HG02798 (cell line): Measurements from ENCODE around the gene ANTXR1.

ENCODE experiments used
- ATAC-seq: cut with Tn5 transposase; IDR thresholded peaks from one replicate; pipeline ENCODE4 v1.9.1; 2021; ENCODE audit warnings: mild to moderate bottlenecking; ENCODE audit not compliant: unreplicated experiment, poor library complexity

The ANTXR1 gene

DNA sequence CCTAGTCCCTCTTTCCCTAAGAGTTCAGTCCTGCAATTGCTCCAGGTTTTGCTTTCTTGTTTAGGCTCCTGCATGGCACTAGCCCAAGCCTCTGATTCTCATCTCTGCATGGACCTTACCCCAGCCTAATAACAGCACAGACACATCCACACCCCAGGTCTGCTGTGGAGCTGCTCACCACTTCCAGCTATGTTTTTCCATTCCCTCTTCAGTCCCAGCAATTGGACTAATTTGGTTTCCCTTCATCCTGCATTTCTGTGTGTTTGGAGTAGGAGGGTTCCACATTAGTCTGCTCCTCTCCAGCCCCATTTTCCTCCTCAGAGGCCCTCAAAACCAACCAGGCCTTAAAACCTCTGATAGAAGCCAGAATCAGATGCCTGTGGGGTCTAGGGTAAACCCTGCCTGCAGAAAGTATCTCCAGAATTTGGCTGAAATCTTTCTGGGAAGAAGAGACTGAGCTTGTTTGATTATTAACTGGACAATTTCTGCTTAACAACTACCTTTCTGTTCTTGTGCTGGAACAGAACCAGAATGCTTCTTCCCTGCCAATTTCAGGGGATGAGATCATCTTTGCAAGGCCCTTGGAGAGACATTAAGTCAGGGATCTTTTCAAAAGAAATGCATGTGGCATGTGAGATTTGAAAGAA, 278.1 kb downstream of the ANTXR1 start:
- no peak for ATAC-seq

DNA sequence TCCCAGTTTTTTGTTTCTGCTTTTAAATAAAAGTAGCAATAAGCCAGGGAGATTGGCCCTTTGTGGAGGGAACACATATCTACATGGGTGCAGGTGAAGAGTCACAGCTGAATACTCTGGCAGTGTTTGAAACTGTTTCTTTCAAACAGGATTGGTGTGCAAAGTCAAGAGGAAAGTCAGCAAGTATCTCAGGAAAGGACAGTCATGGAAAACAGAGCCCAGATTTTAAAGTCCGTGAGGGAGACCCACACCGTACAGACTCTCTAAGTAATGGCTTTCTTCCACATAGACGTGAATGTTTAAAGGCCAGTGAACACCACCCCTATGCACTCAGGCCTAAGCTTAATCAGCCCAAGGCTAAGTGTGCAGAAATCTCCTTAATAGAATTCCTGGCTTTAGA, 278.7 kb downstream of the ANTXR1 start:
- ATAC-seq: no peak

DNA sequence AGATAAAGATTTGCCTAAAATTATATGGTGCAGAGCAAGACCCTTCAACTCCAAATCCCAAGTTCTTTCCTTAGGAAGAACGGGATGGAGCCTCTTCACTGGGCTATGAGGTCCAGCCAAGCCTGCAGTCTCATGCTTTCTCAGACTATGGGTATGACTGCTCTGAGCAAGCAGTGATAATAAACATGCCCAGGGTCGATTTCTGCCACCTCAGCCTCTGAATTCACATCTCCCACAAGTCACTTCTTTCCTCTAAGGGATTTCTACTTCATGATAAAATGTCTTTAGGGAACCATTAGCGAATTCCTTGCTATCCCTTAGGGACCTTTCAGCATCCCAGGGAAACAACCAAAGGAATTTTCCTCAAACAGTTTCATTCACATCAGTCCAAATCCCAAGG, 279.3 kb downstream of the ANTXR1 start:
- no peak for ATAC-seq

DNA sequence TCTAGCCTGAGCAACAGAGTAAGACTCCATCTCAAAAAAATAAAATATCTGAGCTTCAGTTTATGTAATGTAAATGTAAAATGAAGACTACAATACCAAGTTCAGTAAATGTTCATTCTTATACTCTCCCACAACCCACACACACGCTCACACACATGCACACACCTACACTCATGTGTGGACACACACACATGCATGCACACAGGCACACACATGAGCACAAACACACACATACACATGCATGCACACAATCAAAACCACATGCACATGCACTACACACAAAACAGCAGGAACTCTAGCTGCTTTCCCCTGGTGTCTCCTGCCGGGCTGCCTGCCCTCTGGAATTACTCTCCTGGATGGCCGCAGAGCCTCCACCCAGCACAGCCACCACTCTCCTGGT, 283.4 kb downstream of the ANTXR1 start:
- no peak for ATAC-seq

DNA sequence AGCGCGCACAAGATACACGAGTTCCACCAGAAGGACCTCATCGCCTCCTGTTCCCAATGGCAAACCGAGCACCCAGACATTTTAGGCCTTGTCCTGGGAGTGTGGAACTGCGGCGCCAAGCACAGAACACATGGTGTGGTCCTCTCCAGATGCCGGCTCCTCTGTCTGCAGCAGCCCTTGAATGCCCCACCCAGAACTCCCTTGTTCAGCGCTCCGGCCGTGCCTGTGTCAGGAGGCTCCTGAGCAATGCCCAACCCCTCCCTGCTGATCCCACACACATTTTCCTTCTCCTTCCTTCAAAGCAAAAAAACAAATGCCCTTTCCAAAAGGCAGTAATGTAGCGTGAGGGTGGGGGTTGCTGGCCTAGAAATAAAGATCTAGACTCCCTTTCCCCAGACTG, 284.2 kb downstream of the ANTXR1 start:
- no peak for ATAC-seq

DNA sequence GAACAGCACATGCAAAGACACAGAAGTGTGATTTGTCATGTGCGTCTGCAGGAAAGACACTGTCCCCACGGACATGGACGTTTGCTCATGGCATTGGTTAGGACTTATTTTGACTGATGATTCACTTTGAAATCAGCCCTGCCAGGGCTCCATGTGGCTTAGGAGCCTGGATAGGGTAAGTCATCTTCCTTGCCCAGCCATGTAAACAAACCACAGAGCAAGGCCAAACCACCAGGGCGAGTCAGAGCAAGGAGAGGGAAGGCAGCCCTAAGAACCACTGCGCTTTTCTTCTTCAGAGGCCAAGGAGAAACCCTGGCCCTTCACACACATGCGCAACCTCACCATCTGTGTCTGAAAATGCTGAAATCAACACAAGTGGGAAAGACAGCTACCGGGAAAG, 285.3 kb downstream of the ANTXR1 start:
- no peak for ATAC-seq

DNA sequence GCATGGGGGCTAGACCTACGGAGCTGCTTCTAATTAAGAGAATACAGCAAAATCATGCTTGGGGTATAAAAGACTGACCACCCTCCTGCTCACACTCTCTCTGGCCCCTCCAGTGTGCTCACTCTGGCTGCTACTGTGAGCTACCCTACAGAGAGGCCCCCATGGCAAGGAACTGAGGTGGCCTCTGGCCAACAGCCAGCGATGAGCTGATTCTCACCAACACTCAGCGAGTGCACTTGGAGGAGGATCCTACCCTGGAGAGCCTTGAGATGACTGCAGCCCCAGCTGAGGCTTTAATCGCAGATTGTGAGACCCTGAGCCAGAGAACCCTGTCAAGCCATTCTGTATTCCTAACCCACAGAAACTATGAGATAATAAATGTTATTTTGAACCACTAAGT, 285.9 kb downstream of the ANTXR1 start:
- no peak for ATAC-seq
